Neural cell (in vitro differentiated cells): ENCODE measurements around the gene FBXO10. TPM values are rescaled to one million over a fixed set of nuclear protein-coding genes. Genes with fewer than 3 reads are reported as not detected.

Experiments
- H2AFZ ChIP-seq: fragments of 200-600, 300-800 bp; sonication (generic), shearing (Covaris generic); 2 replicates; pipeline ENCODE4 v1.6.0; 2014; ENCODE audit warnings: low read depth, mild to moderate bottlenecking, antibody characterized with exemption, low read length, moderate library complexity
- H3F3A ChIP-seq: fragments of 200-600 bp; shearing (Covaris generic); 2 replicates; pipeline ENCODE4 v1.6.1; 2016; ENCODE audit warnings: mild to moderate bottlenecking, moderate library complexity, mixed read lengths, antibody characterized with exemption, low read length; ENCODE audit not compliant: insufficient read depth, poor library complexity, severe bottlenecking
- H3K27ac ChIP-seq: fragments of 200-600, 300-800 bp; sonication (generic), shearing (Covaris generic); 2 replicates; pipeline ENCODE4 v1.5.1; 2014; ENCODE audit warnings: mild to moderate bottlenecking, low read length, moderate library complexity
- H3K27me3 ChIP-seq: fragments of 300-800, 200-600 bp; sonication (generic), shearing (Covaris generic); 2 replicates; pipeline ENCODE4 v1.6.0; 2014; ENCODE audit warnings: mild to moderate bottlenecking, low read depth, low read length, moderate library complexity; ENCODE audit not compliant: insufficient read depth
- H3K36me3 ChIP-seq: fragments of 300-800, 200-600 bp; sonication (generic), shearing (Covaris generic); 2 replicates; pipeline ENCODE4 v1.5.1; 2014; ENCODE audit warnings: mild to moderate bottlenecking, antibody characterized with exemption, low read length, moderate library complexity; ENCODE audit not compliant: insufficient read depth
- H3K4me2 ChIP-seq: fragments of 300-800, 200-600 bp; sonication (generic), shearing (Covaris generic); 2 replicates; pipeline ENCODE4 v1.6.0; 2014; ENCODE audit warnings: mild to moderate bottlenecking, low read length
- H3K4me3 ChIP-seq: fragments of 300-800, 200-600 bp; sonication (generic), shearing (Covaris generic); 2 replicates; pipeline ENCODE4 v1.5.1; 2014; ENCODE audit warnings: mild to moderate bottlenecking, low read length, moderate library complexity
- H3K79me2 ChIP-seq: fragments of 200-600 bp; shearing (Covaris generic); replicated peaks from 2 replicates; pipeline ENCODE4 v1.6.0; 2014; ENCODE audit warnings: mild to moderate bottlenecking, low read length, moderate library complexity; ENCODE audit not compliant: insufficient read depth
- H3K9ac ChIP-seq: fragments of 300-800, 200-600 bp; sonication (generic), shearing (Covaris generic); 2 replicates; pipeline ENCODE4 v1.6.1; 2016; ENCODE audit warnings: mild to moderate bottlenecking, low read length, mixed read lengths
- H3K9me2 ChIP-seq: fragments of 200-600 bp; shearing (Covaris generic); 2 replicates; pipeline ENCODE4 v1.6.1; 2016; ENCODE audit warnings: mild to moderate bottlenecking, low read length, mixed read lengths; ENCODE audit not compliant: insufficient read depth
- H3K9me3 ChIP-seq: fragments of 200-600, 300-800 bp; sonication (generic), shearing (Covaris generic); 2 replicates; pipeline ENCODE4 v1.6.1; 2016; ENCODE audit warnings: mild to moderate bottlenecking, mixed run types, low read length, moderate library complexity, mixed read lengths
- H4K20me1 ChIP-seq: fragments of 200-600 bp; shearing (Covaris generic); 2 replicates; pipeline ENCODE4 v1.6.1; 2016; ENCODE audit warnings: mild to moderate bottlenecking, mixed run types; ENCODE audit not compliant: insufficient read depth
- EP300 ChIP-seq: fragments of 450-650 bp; conservative IDR thresholded peaks from 2 replicates; pipeline ENCODE4 v1.6.1; 2014; ENCODE audit warnings: antibody characterized with exemption, mild to moderate bottlenecking, moderate library complexity; ENCODE audit not compliant: poor library complexity, severe bottlenecking
- EZH2 ChIP-seq: fragments of 200-600, 300-800 bp; shearing (Covaris generic), sonication (generic); IDR thresholded peaks from 2 replicates; pipeline ENCODE4 v1.6.1; 2014; ENCODE audit warnings: antibody characterized with exemption, low read length, borderline replicate concordance, mild to moderate bottlenecking; ENCODE audit not compliant: insufficient read depth, poor library complexity, severe bottlenecking
- MXI1 ChIP-seq: fragments of 450-650 bp; conservative IDR thresholded peaks from 2 replicates; pipeline ENCODE4 v1.6.1; 2014; ENCODE audit warnings: antibody characterized with exemption, mild to moderate bottlenecking; ENCODE audit not compliant: poor library complexity, severe bottlenecking
- POLR2AphosphoS5 ChIP-seq: IDR thresholded peaks from 2 replicates; pipeline ENCODE4 v1.6.1; 2012
- RAD21 ChIP-seq: fragments of 450-650 bp; conservative IDR thresholded peaks from 2 replicates; pipeline ENCODE4 v1.6.1; 2014; ENCODE audit warnings: antibody characterized with exemption, mild to moderate bottlenecking, moderate library complexity
- SMC3 ChIP-seq: fragments of 450-650 bp; conservative IDR thresholded peaks from 2 replicates; pipeline ENCODE4 v1.6.1; 2014; ENCODE audit warnings: antibody characterized with exemption, mild to moderate bottlenecking, moderate library complexity; ENCODE audit not compliant: poor library complexity
- TAF1 ChIP-seq: IDR thresholded peaks from 2 replicates; pipeline ENCODE4 v1.6.1; 2012; ENCODE audit warnings: low read depth
- polyA plus RNA-seq: library from polyadenylated mRNA; depleted of rRNA; stranded (reverse); fragments of >200 nt; gene quantifications from 2 replicates; pipeline ENCODE4 v1.2.3, GENCODE V29; 2014
- TF ChIP-seq, protein P1 (sequence below): fragments of 450-650 bp; IDR thresholded peaks from 2 replicates; pipeline ENCODE4 v1.5.1; 2014; ENCODE audit warnings: antibody characterized with exemption, mild to moderate bottlenecking, moderate library complexity; ENCODE audit not compliant: poor library complexity, severe bottlenecking
- TF ChIP-seq, protein P2 (sequence below): IDR thresholded peaks from 2 replicates; pipeline ENCODE4 v1.6.1; 2012; ENCODE audit warnings: borderline replicate concordance

The FBXO10 gene
- polyA plus RNA-seq, 1 donor from 2014 or later = 16.0 TPM

DNA sequence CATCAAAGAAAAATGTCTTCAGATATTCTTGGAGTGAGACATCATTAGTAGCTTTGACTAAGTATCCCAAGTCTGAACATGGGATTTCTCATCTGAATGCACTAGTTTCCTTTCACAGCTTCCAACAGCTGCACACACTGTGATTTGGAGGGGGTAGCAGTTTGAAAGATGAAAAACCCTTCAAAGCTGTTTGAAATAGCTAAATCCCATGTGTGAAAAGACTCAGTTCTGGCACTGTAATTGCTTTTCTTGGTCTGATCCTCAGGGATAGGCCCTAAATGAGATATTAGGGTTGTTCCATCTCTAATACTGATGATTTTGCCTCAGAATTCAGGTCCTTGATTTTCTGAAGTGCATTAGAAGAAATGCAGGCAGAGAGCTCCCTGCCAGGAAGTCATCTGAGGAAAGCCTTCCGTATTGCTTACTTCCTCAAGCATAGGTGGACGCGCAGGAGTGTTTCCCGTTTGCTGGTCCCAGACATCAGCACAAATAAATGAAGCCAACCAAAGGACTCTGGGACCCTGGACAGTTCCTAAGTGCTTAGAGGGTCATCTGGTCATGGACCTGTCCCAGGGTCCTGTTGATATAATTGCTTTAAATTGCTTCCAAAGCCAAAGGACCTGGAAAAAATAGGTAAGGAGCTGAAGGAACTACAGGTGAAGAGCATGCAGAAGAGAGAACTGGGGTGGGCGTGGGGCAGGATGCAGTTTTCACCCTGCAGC, 49.0 kb upstream of the FBXO10 start:
- no peak overlapping the region for H3K9ac ChIP-seq
- H3K4me3 ChIP-seq = no peak overlapping the region
- no peaks in the 10 kb centered on the region for H3K79me2 ChIP-seq
- TF ChIP-seq EZH2 (no peak), POLR2AphosphoS5 (no peak), MXI1 (no peak), EP300 (no peak), RAD21 (no peak), SMC3 (no peak), TAF1 (no peak)
- TF ChIP-seq, protein P1, sequence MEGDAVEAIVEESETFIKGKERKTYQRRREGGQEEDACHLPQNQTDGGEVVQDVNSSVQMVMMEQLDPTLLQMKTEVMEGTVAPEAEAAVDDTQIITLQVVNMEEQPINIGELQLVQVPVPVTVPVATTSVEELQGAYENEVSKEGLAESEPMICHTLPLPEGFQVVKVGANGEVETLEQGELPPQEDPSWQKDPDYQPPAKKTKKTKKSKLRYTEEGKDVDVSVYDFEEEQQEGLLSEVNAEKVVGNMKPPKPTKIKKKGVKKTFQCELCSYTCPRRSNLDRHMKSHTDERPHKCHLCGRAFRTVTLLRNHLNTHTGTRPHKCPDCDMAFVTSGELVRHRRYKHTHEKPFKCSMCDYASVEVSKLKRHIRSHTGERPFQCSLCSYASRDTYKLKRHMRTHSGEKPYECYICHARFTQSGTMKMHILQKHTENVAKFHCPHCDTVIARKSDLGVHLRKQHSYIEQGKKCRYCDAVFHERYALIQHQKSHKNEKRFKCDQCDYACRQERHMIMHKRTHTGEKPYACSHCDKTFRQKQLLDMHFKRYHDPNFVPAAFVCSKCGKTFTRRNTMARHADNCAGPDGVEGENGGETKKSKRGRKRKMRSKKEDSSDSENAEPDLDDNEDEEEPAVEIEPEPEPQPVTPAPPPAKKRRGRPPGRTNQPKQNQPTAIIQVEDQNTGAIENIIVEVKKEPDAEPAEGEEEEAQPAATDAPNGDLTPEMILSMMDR = no peak
- TF ChIP-seq, protein P2, sequence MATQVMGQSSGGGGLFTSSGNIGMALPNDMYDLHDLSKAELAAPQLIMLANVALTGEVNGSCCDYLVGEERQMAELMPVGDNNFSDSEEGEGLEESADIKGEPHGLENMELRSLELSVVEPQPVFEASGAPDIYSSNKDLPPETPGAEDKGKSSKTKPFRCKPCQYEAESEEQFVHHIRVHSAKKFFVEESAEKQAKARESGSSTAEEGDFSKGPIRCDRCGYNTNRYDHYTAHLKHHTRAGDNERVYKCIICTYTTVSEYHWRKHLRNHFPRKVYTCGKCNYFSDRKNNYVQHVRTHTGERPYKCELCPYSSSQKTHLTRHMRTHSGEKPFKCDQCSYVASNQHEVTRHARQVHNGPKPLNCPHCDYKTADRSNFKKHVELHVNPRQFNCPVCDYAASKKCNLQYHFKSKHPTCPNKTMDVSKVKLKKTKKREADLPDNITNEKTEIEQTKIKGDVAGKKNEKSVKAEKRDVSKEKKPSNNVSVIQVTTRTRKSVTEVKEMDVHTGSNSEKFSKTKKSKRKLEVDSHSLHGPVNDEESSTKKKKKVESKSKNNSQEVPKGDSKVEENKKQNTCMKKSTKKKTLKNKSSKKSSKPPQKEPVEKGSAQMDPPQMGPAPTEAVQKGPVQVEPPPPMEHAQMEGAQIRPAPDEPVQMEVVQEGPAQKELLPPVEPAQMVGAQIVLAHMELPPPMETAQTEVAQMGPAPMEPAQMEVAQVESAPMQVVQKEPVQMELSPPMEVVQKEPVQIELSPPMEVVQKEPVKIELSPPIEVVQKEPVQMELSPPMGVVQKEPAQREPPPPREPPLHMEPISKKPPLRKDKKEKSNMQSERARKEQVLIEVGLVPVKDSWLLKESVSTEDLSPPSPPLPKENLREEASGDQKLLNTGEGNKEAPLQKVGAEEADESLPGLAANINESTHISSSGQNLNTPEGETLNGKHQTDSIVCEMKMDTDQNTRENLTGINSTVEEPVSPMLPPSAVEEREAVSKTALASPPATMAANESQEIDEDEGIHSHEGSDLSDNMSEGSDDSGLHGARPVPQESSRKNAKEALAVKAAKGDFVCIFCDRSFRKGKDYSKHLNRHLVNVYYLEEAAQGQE = no peak
- H3K9me3 ChIP-seq = no peaks in the 10 kb centered on the region
- no peak overlapping the region for H2AFZ ChIP-seq
- no peaks in the 10 kb centered on the region for H3F3A ChIP-seq
- no peak overlapping the region for H3K4me2 ChIP-seq
- H3K27me3 ChIP-seq = no peaks in the 10 kb centered on the region
- no peaks in the 10 kb centered on the region for H4K20me1 ChIP-seq
- no peaks in the 10 kb centered on the region for H3K9me2 ChIP-seq
- H3K36me3 ChIP-seq = no peaks in the 10 kb centered on the region
- no peak overlapping the region for H3K27ac ChIP-seq

- TF ChIP-seq, protein P1 = no peak
- TF ChIP-seq EP300 (no peak), POLR2AphosphoS5 (no peak), RAD21 (no peak), EZH2 (no peak), SMC3 (no peak), TAF1 (no peak), MXI1 (no peak)
- TF ChIP-seq, protein P2 = no peak
- no peak overlapping the region for H3K9ac ChIP-seq
- H3K4me3 ChIP-seq = no peak overlapping the region
- no peak overlapping the region for H2AFZ ChIP-seq
- no peaks in the 10 kb centered on the region for H3K27me3 ChIP-seq
- H3K79me2 ChIP-seq = no peaks in the 10 kb centered on the region
- no peaks in the 10 kb centered on the region for H3K36me3 ChIP-seq
- no peaks in the 10 kb centered on the region for H3F3A ChIP-seq
- no peaks in the 10 kb centered on the region for H3K9me2 ChIP-seq
- no peak overlapping the region for H3K4me2 ChIP-seq
- no peaks in the 10 kb centered on the region for H3K9me3 ChIP-seq
- no peak overlapping the region for H3K27ac ChIP-seq
- no peaks in the 10 kb centered on the region for H4K20me1 ChIP-seq
Measured at GRCh38 chr9:37624073-37624472, 47.9 kb upstream of the FBXO10 start.
